Measurements from ENCODE around the gene FADS6. TPM values are rescaled to one million over a fixed set of nuclear protein-coding genes. Genes with fewer than 3 reads are reported as not detected.

The FADS6 gene
- total and polyA plus RNA-seq, 10 of the 15 experiments (the other 5 are each of a cell fraction or from before 2014, with no cell fraction given) = not detected

DNA sequence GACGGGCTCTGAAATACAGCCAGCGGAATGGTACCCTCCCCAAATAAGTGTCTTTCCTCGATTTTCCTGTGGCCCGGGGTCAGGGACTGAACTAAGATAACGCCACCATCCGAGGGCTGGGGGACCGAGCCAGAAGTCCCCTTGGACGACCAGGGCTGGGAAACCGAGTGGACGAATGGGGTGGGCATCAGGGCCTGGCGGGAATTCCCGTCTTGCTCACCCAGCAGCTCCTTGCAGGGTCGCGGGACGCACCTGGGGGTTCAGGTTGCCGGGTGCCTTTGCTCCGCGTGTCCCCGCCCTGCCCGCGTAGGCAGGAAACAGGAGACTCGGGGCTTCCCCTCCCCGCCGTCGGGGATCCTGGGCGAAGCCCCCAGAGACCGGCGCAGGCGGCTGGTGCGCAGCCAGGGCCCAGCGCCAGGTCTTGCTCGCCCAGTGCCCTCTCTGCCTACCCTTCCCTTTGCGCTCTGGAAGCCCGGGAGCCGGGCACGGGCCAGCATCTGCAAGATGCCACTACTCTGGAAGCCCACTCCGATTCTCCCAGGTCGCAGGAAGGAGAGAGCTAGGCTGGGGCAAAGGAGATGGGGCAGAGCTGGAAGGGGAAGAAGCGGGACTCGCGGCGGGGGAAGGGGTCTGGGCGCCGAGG, 33.1 kb downstream of the FADS6 start:
- intact Hi-C loops (cut with micrococcal nuclease; ENCODE audit: unreplicated experiment) (no loop called here), in situ Hi-C loops (cut with MboI) (no loop called here)
- Histone ChIP-seq H3K4me3 (no peak overlapping the region), H3K27ac (ENCODE audit: control insufficient read depth, insufficient read depth) (no peak overlapping the region), H3K36me3 (ENCODE audit: control insufficient read depth in 2 of 2, insufficient read depth in 2 of 2, low read length in 1 of 2) (no peaks in the 10 kb centered on the region), H3K27me3 (replicated peaks in 1 of 2; ENCODE audit: control insufficient read depth in 2 of 2, insufficient read depth in 2 of 2, low read length in 1 of 2) (peaks cover 12 to 14% of the 10 kb centered on the region in 2 experiments), H3K4me1 (ENCODE audit: control insufficient read depth, insufficient read depth, low read length) (no peaks in the 10 kb centered on the region; the same call in 1 of the 2 replicates), H2AFZ (ENCODE audit: control insufficient read depth, low read depth, low read length) (no peak overlapping the region), H3K79me2 (ENCODE audit: control insufficient read depth, insufficient read depth, low read length) (no peaks in the 10 kb centered on the region), H3K9me3 (replicated peaks; ENCODE audit: control insufficient read depth, insufficient read depth, low read length) (no peaks in the 10 kb centered on the region), H3K9ac (ENCODE audit: control insufficient read depth, insufficient read depth, low read length) (no peak overlapping the region), H4K20me1 (ENCODE audit: control insufficient read depth, insufficient read depth) (no peaks in the 10 kb centered on the region), H3K4me2 (ENCODE audit: control insufficient read depth, insufficient read depth) (peak overlapping the region; percentile 48; the same call in 1 of the 2 replicates)
- no TSS peak for BruUV-seq (replicated peaks)
- FAIRE-seq = no peak
- peak; percentile 11 for ATAC-seq
- TF ChIP-seq TARDBP (IDR thresholded peaks at IDR 0.05; ENCODE audit: borderline replicate concordance) = no peak
- TF ChIP-seq MYC (IDR thresholded peaks at IDR 0.05; ENCODE audit: insufficient read depth, insufficient read length, insufficient replicate concordance, low read length, severe bottlenecking) = no peak
- TF ChIP-seq NBN (IDR thresholded peaks at IDR 0.05) = no peak
- no peak for TF ChIP-seq NFXL1 (IDR thresholded peaks at IDR 0.05; ENCODE audit: borderline replicate concordance)
- TF ChIP-seq, protein P1, sequence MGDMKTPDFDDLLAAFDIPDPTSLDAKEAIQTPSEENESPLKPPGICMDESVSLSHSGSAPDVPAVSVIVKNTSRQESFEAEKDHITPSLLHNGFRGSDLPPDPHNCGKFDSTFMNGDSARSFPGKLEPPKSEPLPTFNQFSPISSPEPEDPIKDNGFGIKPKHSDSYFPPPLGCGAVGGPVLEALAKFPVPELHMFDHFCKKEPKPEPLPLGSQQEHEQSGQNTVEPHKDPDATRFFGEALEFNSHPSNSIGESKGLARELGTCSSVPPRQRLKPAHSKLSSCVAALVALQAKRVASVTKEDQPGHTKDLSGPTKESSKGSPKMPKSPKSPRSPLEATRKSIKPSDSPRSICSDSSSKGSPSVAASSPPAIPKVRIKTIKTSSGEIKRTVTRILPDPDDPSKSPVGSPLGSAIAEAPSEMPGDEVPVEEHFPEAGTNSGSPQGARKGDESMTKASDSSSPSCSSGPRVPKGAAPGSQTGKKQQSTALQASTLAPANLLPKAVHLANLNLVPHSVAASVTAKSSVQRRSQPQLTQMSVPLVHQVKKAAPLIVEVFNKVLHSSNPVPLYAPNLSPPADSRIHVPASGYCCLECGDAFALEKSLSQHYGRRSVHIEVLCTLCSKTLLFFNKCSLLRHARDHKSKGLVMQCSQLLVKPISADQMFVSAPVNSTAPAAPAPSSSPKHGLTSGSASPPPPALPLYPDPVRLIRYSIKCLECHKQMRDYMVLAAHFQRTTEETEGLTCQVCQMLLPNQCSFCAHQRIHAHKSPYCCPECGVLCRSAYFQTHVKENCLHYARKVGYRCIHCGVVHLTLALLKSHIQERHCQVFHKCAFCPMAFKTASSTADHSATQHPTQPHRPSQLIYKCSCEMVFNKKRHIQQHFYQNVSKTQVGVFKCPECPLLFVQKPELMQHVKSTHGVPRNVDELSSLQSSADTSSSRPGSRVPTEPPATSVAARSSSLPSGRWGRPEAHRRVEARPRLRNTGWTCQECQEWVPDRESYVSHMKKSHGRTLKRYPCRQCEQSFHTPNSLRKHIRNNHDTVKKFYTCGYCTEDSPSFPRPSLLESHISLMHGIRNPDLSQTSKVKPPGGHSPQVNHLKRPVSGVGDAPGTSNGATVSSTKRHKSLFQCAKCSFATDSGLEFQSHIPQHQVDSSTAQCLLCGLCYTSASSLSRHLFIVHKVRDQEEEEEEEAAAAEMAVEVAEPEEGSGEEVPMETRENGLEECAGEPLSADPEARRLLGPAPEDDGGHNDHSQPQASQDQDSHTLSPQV (IDR thresholded peaks at IDR 0.05) = no peak
- TF ChIP-seq POLR2A (IDR thresholded peaks at IDR 0.05; ENCODE audit: low read depth, low read length) = peak; percentile 23; the same call in 1 of the 2 replicates
- no peak for TF ChIP-seq SKIL (IDR thresholded peaks at IDR 0.05; ENCODE audit: low read depth, poor library complexity, severe bottlenecking)
- no peak for TF ChIP-seq KDM1A (IDR thresholded peaks at IDR 0.05; ENCODE audit: borderline replicate concordance)
- TF ChIP-seq IKZF1 (conservative IDR thresholded peaks at IDR 0.05) = peak; percentile 23; the same call in 1 of the 2 replicates
- no peak for TF ChIP-seq PAX5 (IDR thresholded peaks at IDR 0.05; ENCODE audit: borderline replicate concordance, low read depth, low read length)
- TF ChIP-seq HDAC6 (IDR thresholded peaks at IDR 0.05; ENCODE audit: unreplicated experiment) = peak; percentile 38
- no peak for TF ChIP-seq SIX5 (IDR thresholded peaks at IDR 0.05; ENCODE audit: low read depth, low read length, severe bottlenecking)
- POLR2A ChIA-PET = no interaction called here
- RAD21 ChIA-PET (ENCODE audit: unreplicated experiment) = interaction anchor here (4.9 kb wide), 1 partner anchor 69 kb away, joined by 15 read pairs; no protein-coding TSS in a partner anchor
- CTCF ChIA-PET = interaction anchor here (1.1 to 10.2 kb wide), 3 partner anchors 50 to 114 kb away, joined by 3 to 98 read pairs (median 5); no protein-coding TSS in a partner anchor
- SMC1A ChIA-PET (ENCODE audit: uncharacterized antibody, unreplicated experiment) = interaction anchor here (3.4 kb wide), 1 partner anchor 70 kb away, joined by 12 read pairs; no protein-coding TSS in a partner anchor
- DNase-seq (ENCODE audit: low read depth, low spot score) = no peak
- WGBS (ENCODE audit: insufficient coverage, insufficient replicate concordance, low lambda C conversion rate, missing lambda C conversion rate) = 11% methylated on average over 44 of the region's 44 CpGs

Measured in GM12878 (cell line).